SU-DHL-6 (cell line): ENCODE measurements around the gene NSMCE1.

Source experiments
- H2AFZ ChIP-seq: fragments of 200-600 bp; sonication (generic); 2 replicates; pipeline ENCODE4 v1.6.1; 2014; ENCODE audit warnings: low read depth, mild to moderate bottlenecking, moderate library complexity, mixed read lengths, antibody characterized with exemption, low read length; ENCODE audit not compliant: severe bottlenecking
- H3F3A ChIP-seq: fragments of 200-600 bp; shearing (Covaris generic); 2 replicates; pipeline ENCODE4 v1.6.0; 2016; ENCODE audit warnings: antibody characterized with exemption, mild to moderate bottlenecking; ENCODE audit not compliant: insufficient read depth
- H3K27ac ChIP-seq: fragments of 200-600 bp; sonication (generic); 2 replicates; pipeline ENCODE4 v1.5.1; 2016; ENCODE audit warnings: low read depth, mild to moderate bottlenecking, low read length, moderate library complexity, mixed read lengths
- H3K27me3 ChIP-seq: fragments of 200-600 bp; sonication (generic), shearing (Covaris generic); 2 replicates; pipeline ENCODE4 v1.6.0; 2014; ENCODE audit warnings: mild to moderate bottlenecking, low read length
- H3K36me3 ChIP-seq: fragments of 200-600 bp; sonication (generic); 2 replicates; pipeline ENCODE4 v1.6.1; 2014; ENCODE audit warnings: mild to moderate bottlenecking, low read length, mixed read lengths
- H3K4me2 ChIP-seq: fragments of 300-600, 200-600 bp; shearing (Covaris generic), sonication (generic); 2 replicates; pipeline ENCODE4 v1.6.0; 2014; ENCODE audit warnings: low read length, low read depth, mild to moderate bottlenecking; ENCODE audit not compliant: poor library complexity, severe bottlenecking
- H3K4me3 ChIP-seq: fragments of 200-600 bp; sonication (generic); 2 replicates; pipeline ENCODE4 v1.5.1; 2014; ENCODE audit warnings: antibody characterized with exemption, low read length, mild to moderate bottlenecking, mixed read lengths; ENCODE audit not compliant: insufficient read depth, poor library complexity, severe bottlenecking
- H3K79me2 ChIP-seq: fragments of 200-600 bp; sonication (generic); 2 replicates; pipeline ENCODE4 v1.6.1; 2014; ENCODE audit warnings: mild to moderate bottlenecking, low read length, moderate library complexity; ENCODE audit not compliant: insufficient read depth
- H3K9ac ChIP-seq: fragments of 200-600 bp; sonication (generic); 2 replicates; pipeline ENCODE4 v1.7.0; 2014; ENCODE audit warnings: mild to moderate bottlenecking, low read length
- H3K9me2 ChIP-seq: fragments of 200-600 bp; sonication (generic); replicated peaks from 2 replicates; pipeline ENCODE4 v1.6.1; 2014; ENCODE audit warnings: low read length; ENCODE audit not compliant: insufficient read depth
- H3K9me3 ChIP-seq: fragments of 200-600 bp; sonication (generic); 2 replicates; pipeline ENCODE4 v1.6.1; 2014; ENCODE audit warnings: low read length, mixed read lengths; ENCODE audit not compliant: insufficient read depth
- H4K20me1 ChIP-seq: fragments of 200-600 bp; sonication (generic); 2 replicates; pipeline ENCODE4 v1.6.1; 2014; ENCODE audit warnings: low read depth, mild to moderate bottlenecking, antibody characterized with exemption, low read length, moderate library complexity, mixed read lengths
- EZH2phosphoT487 ChIP-seq: fragments of 200-600 bp; sonication (generic), shearing (Covaris generic); conservative IDR thresholded peaks from 2 replicates; pipeline ENCODE4 v1.6.1; 2018; ENCODE audit warnings: mild to moderate bottlenecking, antibody characterized with exemption, low read length, moderate library complexity, mixed read lengths
- TF ChIP-seq, protein P1 (sequence below): fragments of 200-600 bp; sonication (generic); IDR thresholded peaks from one replicate; pipeline ENCODE4 v1.5.1; 2017; ENCODE audit warnings: antibody characterized with exemption, mild to moderate bottlenecking, low read length, moderate library complexity; ENCODE audit not compliant: insufficient read depth, poor library complexity, severe bottlenecking

The NSMCE1 gene

DNA sequence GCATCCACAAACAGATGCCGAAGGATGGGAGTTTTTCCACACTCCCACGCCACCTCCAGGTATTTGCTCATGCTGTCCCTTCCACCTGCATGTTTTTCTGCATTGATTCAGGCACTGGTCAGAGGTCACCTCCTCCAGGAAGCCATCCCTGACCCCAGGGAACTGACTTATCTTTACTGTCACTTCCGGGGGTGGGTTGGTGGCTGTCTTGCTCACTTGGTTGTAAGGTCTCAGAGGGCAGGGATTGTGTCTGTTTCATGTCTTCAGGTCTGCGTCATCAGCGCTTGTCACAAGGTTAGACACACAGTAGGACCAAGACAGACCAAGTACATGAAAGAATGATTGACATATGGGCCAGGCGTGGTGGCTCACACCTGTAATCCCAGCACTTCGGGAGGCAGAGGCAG lies 43.3 kb upstream of the NSMCE1 start:
- Histone ChIP-seq H3K27me3 (no peaks in the 10 kb centered on the region), H4K20me1 (peaks cover 3% of the 10 kb centered on the region; the same call in 1 of the 2 replicates), H3K9me3 (peaks cover 4% of the 10 kb centered on the region; the same call in 1 of the 2 replicates), H3K4me3 (no peak overlapping the region), H3K9ac (no peak overlapping the region), H2AFZ (no peak overlapping the region), H3K79me2 (peaks cover 30% of the 10 kb centered on the region), H3K36me3 (no peaks in the 10 kb centered on the region), H3F3A (peaks cover 16% of the 10 kb centered on the region), H3K9me2 (no peaks in the 10 kb centered on the region), H3K27ac (no peak overlapping the region), H3K4me2 (no peak overlapping the region)
- TF ChIP-seq, protein P1, sequence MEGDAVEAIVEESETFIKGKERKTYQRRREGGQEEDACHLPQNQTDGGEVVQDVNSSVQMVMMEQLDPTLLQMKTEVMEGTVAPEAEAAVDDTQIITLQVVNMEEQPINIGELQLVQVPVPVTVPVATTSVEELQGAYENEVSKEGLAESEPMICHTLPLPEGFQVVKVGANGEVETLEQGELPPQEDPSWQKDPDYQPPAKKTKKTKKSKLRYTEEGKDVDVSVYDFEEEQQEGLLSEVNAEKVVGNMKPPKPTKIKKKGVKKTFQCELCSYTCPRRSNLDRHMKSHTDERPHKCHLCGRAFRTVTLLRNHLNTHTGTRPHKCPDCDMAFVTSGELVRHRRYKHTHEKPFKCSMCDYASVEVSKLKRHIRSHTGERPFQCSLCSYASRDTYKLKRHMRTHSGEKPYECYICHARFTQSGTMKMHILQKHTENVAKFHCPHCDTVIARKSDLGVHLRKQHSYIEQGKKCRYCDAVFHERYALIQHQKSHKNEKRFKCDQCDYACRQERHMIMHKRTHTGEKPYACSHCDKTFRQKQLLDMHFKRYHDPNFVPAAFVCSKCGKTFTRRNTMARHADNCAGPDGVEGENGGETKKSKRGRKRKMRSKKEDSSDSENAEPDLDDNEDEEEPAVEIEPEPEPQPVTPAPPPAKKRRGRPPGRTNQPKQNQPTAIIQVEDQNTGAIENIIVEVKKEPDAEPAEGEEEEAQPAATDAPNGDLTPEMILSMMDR: no peak
- TF ChIP-seq EZH2phosphoT487: no peak

DNA sequence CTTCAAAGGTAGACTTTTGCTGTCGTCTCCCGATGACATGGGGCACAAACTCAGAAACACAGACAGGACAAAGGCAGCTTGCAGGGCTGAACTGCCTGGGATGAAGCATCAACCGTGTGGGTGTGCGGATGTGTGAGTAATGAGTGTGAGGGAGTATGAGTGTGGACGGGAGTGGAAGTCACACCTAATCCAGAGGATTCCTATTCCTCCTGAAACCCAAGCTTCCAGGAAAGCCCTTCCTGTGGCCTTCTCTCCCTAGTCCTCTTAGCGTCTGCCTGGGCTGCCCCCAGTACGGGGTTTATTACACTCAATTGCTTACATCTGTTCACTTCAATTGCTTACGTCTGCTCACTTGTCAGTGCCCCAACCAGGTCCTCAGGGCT lies 42.9 kb upstream of the NSMCE1 start:
- Histone ChIP-seq H3F3A (peaks cover 12% of the 10 kb centered on the region; the same call in 1 of the 2 replicates), H3K4me2 (no peak overlapping the region), H3K9me3 (peaks cover 4% of the 10 kb centered on the region; the same call in 1 of the 2 replicates), H3K27ac (no peak overlapping the region), H4K20me1 (peaks cover under 1% of the 10 kb centered on the region; the same call in 1 of the 2 replicates), H3K27me3 (no peaks in the 10 kb centered on the region), H3K9me2 (no peaks in the 10 kb centered on the region), H3K36me3 (no peaks in the 10 kb centered on the region), H2AFZ (no peak overlapping the region), H3K4me3 (no peak overlapping the region), H3K79me2 (peaks cover 26% of the 10 kb centered on the region), H3K9ac (no peak overlapping the region)
- TF ChIP-seq EZH2phosphoT487: no peak
- TF ChIP-seq, protein P1: no peak

DNA sequence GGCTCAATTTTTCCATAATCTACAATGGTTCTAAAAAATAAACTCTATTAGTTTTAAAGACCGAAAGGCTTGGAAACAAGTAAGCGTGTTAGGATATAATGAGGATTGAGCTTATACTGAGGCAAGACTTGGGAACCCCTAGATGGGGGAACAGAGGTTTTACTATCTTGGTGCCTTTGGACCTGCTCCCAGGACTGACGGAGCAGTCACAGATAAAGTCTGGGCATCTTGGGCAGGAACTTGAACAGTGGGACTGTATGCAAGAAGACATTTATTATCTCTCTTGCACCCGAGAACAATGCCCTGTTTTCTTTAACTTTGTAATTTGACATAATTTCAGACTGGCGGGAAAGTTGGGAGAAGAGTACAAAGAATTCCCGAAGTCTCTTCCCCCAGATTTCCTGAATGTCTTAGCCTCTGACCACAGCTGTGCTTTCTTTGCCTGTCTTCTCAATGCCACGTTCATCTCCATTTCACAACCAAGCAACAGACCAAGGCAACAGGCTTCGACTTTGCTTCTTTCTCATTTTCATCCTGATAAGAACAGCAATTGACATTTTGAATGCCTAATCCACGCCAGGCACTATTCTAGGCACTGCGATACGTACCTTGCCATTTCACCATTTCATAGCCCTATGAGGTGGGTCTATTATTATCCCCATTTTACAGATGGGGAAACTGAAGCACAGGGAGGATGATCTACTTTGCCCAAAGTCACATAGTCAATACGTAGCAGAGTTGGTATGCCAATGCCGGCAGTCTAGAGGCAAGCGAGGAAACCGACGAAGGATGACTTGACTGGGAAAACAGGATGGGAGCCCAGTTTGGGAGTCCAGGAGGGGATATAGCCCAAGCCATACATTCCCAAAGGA lies 42.2 kb upstream of the NSMCE1 start:
- H3K9me3 ChIP-seq: peaks cover 4% of the 10 kb centered on the region; the same call in 1 of the 2 replicates
- TF ChIP-seq EZH2phosphoT487: no peak
- TF ChIP-seq, protein P1: no peak
- H4K20me1 ChIP-seq: no peaks in the 10 kb centered on the region
- no peaks in the 10 kb centered on the region for H3K36me3 ChIP-seq
- H2AFZ ChIP-seq: no peak overlapping the region
- peaks cover 9% of the 10 kb centered on the region; the same call in 1 of the 2 replicates for H3F3A ChIP-seq
- H3K4me3 ChIP-seq: no peak overlapping the region
- no peak overlapping the region for H3K9ac ChIP-seq
- H3K9me2 ChIP-seq: no peaks in the 10 kb centered on the region
- H3K4me2 ChIP-seq: no peak overlapping the region
- H3K27me3 ChIP-seq: no peaks in the 10 kb centered on the region
- no peak overlapping the region for H3K27ac ChIP-seq
- peaks cover 20% of the 10 kb centered on the region for H3K79me2 ChIP-seq
